B cell (primary cell): ENCODE data around the gene MAP3K14. TPM values are rescaled to one million over a fixed set of nuclear protein-coding genes. Genes with fewer than 3 reads are reported as not detected.

Source experiments
- ATAC-seq: fragments of 200-7000 bp; cut with Tn5 transposase; one replicate; pipeline ENCODE4 v1.10.0; 2021; ENCODE audit warnings: low read depth, mild to moderate bottlenecking, moderate number of reproducible peaks, moderate library complexity
- CTCF ChIA-PET: fragments of 350-600 bp; sonication (Branson Sonifier 250); formaldehyde crosslinking; loops from one replicate; lab custom pipeline; 2021; ENCODE audit warnings: antibody characterized with exemption, inconsistent platforms; lab: Charles Lee
- POLR2A ChIA-PET: fragments of 350-600 bp; sonication (Branson Sonifier 250); formaldehyde crosslinking; loops from one replicate; lab custom pipeline; 2021; ENCODE audit warnings: antibody characterized with exemption; lab: Charles Lee
- DNase-seq: peaks from one replicate; pipeline ENCODE4 v3.0.0; 2013
- H2AFZ ChIP-seq: 2 replicates; pipeline ENCODE4 v1.6.1; 2012; ENCODE audit warnings: mild to moderate bottlenecking, low read depth, low read length; ENCODE audit not compliant: insufficient read depth, poor library complexity, severe bottlenecking
- H3K27ac ChIP-seq, 2 donors: 1 replicate in 1 of 2; 2 replicates in 1 of 2; pipeline ENCODE4 v1.5.1; 2012 to 2013; ENCODE audit warnings: low read length in 2 of 2, mild to moderate bottlenecking in 2 of 2, moderate library complexity in 1 of 2
- H3K27me3 ChIP-seq, 4 experiments: fragments of 200-600 bp in 1 of 4; sonication (generic) in 1 of 4; replicated peaks in 1 of 4; 1 replicate in 2 of 4; 2 replicates in 2 of 4; pipeline versions ENCODE4 v1.6.1 to v1.7.0; 2013 to 2016; ENCODE audit warnings: low read length in 3 of 4, mild to moderate bottlenecking in 2 of 4, mixed read lengths in 1 of 4, moderate library complexity in 1 of 4; ENCODE audit not compliant: insufficient read depth in 4 of 4, control insufficient read depth in 3 of 4; ENCODE audit errors: control extremely low read depth in 1 of 4
- H3K36me3 ChIP-seq, 2 experiments: replicated peaks in 1 of 2; 1 replicate in 1 of 2; 2 replicates in 1 of 2; pipeline versions ENCODE4 v1.6.1 to v1.7.1; 2013; ENCODE audit warnings: low read length in 1 of 2; ENCODE audit not compliant: insufficient read depth in 2 of 2, control insufficient read depth in 1 of 2; ENCODE audit errors: control extremely low read depth in 1 of 2, extremely low read depth in 1 of 2
- H3K4me1 ChIP-seq, 2 donors: fragments of 200-600 bp in 1 of 2; sonication (generic) in 1 of 2; 1 replicate in 1 of 2; 2 replicates in 1 of 2; pipeline versions ENCODE4 v1.5.1 to v1.6.1; 2013 to 2017; ENCODE audit warnings: low read length in 2 of 2; ENCODE audit not compliant: control insufficient read depth in 2 of 2, insufficient read depth in 2 of 2
- H3K4me2 ChIP-seq: replicated peaks from 2 replicates; pipeline ENCODE3; 2012; ENCODE audit warnings: mild to moderate bottlenecking, low read depth, low read length; ENCODE audit not compliant: poor library complexity, severe bottlenecking
- H3K4me3 ChIP-seq, 5 experiments: fragments of 200-600 bp in 1 of 5; sonication (generic) in 1 of 5; 1 replicate in 3 of 5; 2 replicates in 2 of 5; pipeline versions ENCODE4 v1.5.1 to v1.7.0; 2011 to 2016; ENCODE audit warnings: low read length in 4 of 5, mild to moderate bottlenecking in 4 of 5, low read depth in 2 of 5, control low read depth in 1 of 5, moderate library complexity in 1 of 5; ENCODE audit not compliant: insufficient read depth in 1 of 5; ENCODE audit errors: control extremely low read depth in 1 of 5, extremely low read depth in 1 of 5
- H3K79me2 ChIP-seq: fragments of 200-600 bp; sonication (generic); one replicate; pipeline ENCODE4 v1.6.0; 2016; ENCODE audit warnings: low read length; ENCODE audit not compliant: control insufficient read depth, insufficient read depth
- H3K9ac ChIP-seq: fragments of 200-600 bp; sonication (generic); 2 replicates; pipeline ENCODE4 v1.6.1; 2017; ENCODE audit warnings: mild to moderate bottlenecking, low read length, moderate library complexity
- H3K9me3 ChIP-seq, 3 donors: one replicate each; pipeline versions ENCODE4 v1.6.1 to v1.7.1; 2013; ENCODE audit warnings: low read length in 2 of 3; ENCODE audit not compliant: control insufficient read depth in 2 of 3, insufficient read depth in 1 of 3; ENCODE audit errors: control extremely low read depth in 1 of 3
- H4K20me1 ChIP-seq: 2 replicates; pipeline ENCODE4 v1.6.0; 2012; ENCODE audit warnings: mild to moderate bottlenecking, low read length; ENCODE audit not compliant: insufficient read depth, control insufficient read depth, poor library complexity, severe bottlenecking
- H3K27ac Mint-ChIP-seq: one replicate; pipeline ENCODE4 v1.8.0; 2021; ENCODE audit warnings: mixed read lengths
- H3K27me3 Mint-ChIP-seq: one replicate; pipeline ENCODE4 v1.8.0; 2021; ENCODE audit warnings: mixed read lengths
- H3K4me1 Mint-ChIP-seq: one replicate; pipeline ENCODE4 v1.8.0; 2021; ENCODE audit warnings: mixed read lengths
- H3K4me3 Mint-ChIP-seq: one replicate; pipeline ENCODE4 v1.8.0; 2021; ENCODE audit warnings: mixed read lengths
- H3K9me3 Mint-ChIP-seq: one replicate; pipeline ENCODE4 v1.8.0; 2022; ENCODE audit warnings: mixed read lengths; ENCODE audit not compliant: insufficient read depth
- EZH2 ChIP-seq: IDR thresholded peaks from 2 replicates; pipeline ENCODE4 v1.6.1; 2012; ENCODE audit warnings: borderline replicate concordance, low read depth, mild to moderate bottlenecking, moderate library complexity, low read length; ENCODE audit not compliant: insufficient read depth, poor library complexity, severe bottlenecking
- WGBS: methylation state at CpG from one replicate; pipeline ENCODE4 v1.1.5; 2013; ENCODE audit warnings: missing lambda C conversion rate; ENCODE audit not compliant: insufficient coverage; 5-methylcytosine and 5-hydroxymethylcytosine counted together
- intact Hi-C: fragments of 100-400 bp; cut with micrococcal nuclease; formaldehyde crosslinking; loops from one replicate; pipeline ENCODE4 v1.10.0; 2022
- polyA plus RNA-seq: library from polyadenylated mRNA; depleted of rRNA; stranded (reverse); fragments of >200 nt; gene quantifications from 2 replicates; pipeline ENCODE4 v1.2.3, GENCODE V29; 2012
- total RNA-seq, 2 donors: library from RNA; stranded (reverse); fragments of 120-200 nt in 1 of 2; gene quantifications; 1 replicate in 1 of 2; 2 replicates in 1 of 2; pipeline versions ENCODE4 v1.2.3 to v1.2.4, GENCODE V29; 2013 to 2022
- TF ChIP-seq, protein P1 (sequence below): fragments of 200-600 bp; IDR thresholded peaks from one replicate; pipeline ENCODE4 v1.8.0; 2022; ENCODE audit warnings: antibody characterized with exemption, mild to moderate bottlenecking

MAP3K14 gene
- total and polyA plus RNA-seq, 2 donors (not counting 1 experiment from before 2014, with no cell fraction given): 66.1 to 84.1 TPM

DNA sequence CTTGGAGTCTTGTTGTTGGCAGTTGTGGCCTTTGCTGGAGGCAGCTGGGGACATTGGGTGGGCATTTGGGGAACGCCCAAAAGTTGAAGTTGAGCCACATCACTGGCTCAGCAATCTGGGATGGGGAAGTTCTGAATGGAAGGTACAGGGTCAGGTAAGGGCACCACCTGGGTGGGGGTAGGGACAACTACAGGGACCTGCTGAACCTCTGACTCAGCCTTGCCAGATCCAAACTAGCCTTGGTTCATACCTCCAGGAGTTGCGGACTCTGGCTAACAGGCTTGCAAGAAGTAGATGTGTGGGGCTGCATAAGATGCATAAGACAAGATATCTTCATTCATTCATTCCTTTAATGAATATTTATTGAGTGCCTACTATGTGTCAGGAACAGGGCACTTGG, 79.1 kb downstream of the MAP3K14 start:
- CTCF ChIA-PET: interaction anchor here (24.6 kb wide), 1 partner anchor 17 kb away, joined by 737 read pairs; the partner anchor contains the start of gene FMNL1
- POLR2A ChIA-PET: no interaction called here
- Mint-ChIP-seq H3K27ac (peak overlapping the region; percentile 61), H3K4me1 (peaks cover 30% of the 10 kb centered on the region), H3K27me3 (no peaks in the 10 kb centered on the region), H3K9me3 (no peaks in the 10 kb centered on the region), H3K4me3 (no peak overlapping the region)
- TF ChIP-seq, protein P1, sequence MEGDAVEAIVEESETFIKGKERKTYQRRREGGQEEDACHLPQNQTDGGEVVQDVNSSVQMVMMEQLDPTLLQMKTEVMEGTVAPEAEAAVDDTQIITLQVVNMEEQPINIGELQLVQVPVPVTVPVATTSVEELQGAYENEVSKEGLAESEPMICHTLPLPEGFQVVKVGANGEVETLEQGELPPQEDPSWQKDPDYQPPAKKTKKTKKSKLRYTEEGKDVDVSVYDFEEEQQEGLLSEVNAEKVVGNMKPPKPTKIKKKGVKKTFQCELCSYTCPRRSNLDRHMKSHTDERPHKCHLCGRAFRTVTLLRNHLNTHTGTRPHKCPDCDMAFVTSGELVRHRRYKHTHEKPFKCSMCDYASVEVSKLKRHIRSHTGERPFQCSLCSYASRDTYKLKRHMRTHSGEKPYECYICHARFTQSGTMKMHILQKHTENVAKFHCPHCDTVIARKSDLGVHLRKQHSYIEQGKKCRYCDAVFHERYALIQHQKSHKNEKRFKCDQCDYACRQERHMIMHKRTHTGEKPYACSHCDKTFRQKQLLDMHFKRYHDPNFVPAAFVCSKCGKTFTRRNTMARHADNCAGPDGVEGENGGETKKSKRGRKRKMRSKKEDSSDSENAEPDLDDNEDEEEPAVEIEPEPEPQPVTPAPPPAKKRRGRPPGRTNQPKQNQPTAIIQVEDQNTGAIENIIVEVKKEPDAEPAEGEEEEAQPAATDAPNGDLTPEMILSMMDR: no peak
- no peak for TF ChIP-seq EZH2
- Histone ChIP-seq H4K20me1 (peaks cover 88% of the 10 kb centered on the region), H3K4me1 (peaks cover 10 to 27% of the 10 kb centered on the region in 2 donors), H3K9ac (no peak overlapping the region), H3K27ac (peak overlapping the region in 1 of 2 donors; percentile 31), H3K4me2 (no peak overlapping the region), H3K9me3 (no peaks in the 10 kb centered on the region), H3K79me2 (peaks cover 51% of the 10 kb centered on the region), H3K36me3 (peaks cover 0 to 94% of the 10 kb centered on the region in 2 experiments), H2AFZ (no peak overlapping the region), H3K4me3 (no peak overlapping the region), H3K27me3 (no peaks in the 10 kb centered on the region)
- DNase-seq (no peak), ATAC-seq (no peak)
- 100% methylated on average over 2 of the region's 2 CpGs for WGBS
- intact Hi-C loops: no loop called here

DNA sequence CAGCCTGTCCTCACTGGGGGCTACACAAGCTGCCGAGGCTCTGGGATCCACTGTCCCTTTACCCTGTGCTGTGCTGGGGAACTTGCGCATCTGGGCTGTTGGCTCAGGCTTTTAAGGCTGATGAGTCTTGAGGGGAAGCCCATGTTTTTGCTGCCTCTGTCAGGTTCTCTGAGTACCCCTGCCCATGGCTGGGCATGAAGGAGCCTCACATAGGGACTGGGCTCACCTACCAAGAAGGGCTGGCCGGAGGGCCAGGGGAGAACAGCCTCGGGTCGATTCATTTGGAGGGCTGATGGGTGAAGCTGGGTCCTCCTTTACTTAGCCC, 80.6 kb downstream of the MAP3K14 start:
- H3K27ac ChIP-seq: peak overlapping the region in 1 of 2 donors; percentile 35
- no peak overlapping the region for H3K9ac ChIP-seq
- no peaks in the 10 kb centered on the region for H3K9me3 ChIP-seq
- H3K36me3 ChIP-seq: peaks cover 3 to 95% of the 10 kb centered on the region in 2 experiments
- no peak overlapping the region for H3K27ac Mint-ChIP-seq
- no peaks in the 10 kb centered on the region for H3K9me3 Mint-ChIP-seq
- H3K4me3 ChIP-seq: no peak overlapping the region
- H2AFZ ChIP-seq: no peak overlapping the region
- ATAC-seq (no peak), DNase-seq (no peak)
- peaks cover 12 to 39% of the 10 kb centered on the region in 2 donors for H3K4me1 ChIP-seq
- peaks cover 43% of the 10 kb centered on the region for H3K4me1 Mint-ChIP-seq
- POLR2A ChIA-PET: interaction anchor here (1.2 to 9.9 kb wide), 2 partner anchors 16 to 87 kb away, joined by 5 to 149 read pairs; partner anchors contain the start of genes FMNL1 and HEXIM1
- peaks cover 88% of the 10 kb centered on the region for H4K20me1 ChIP-seq
- TF ChIP-seq EZH2: no peak
- TF ChIP-seq, protein P1: no peak
- CTCF ChIA-PET: interaction anchor here (0.7 to 24.6 kb wide), 8 partner anchors 8 to 101 kb away, joined by 3 to 737 read pairs (median 10); partner anchors contain the start of genes ACBD4 and FMNL1
- H3K4me2 ChIP-seq: no peak overlapping the region
- 96% methylated on average over 5 of the region's 5 CpGs for WGBS
- peaks cover 64% of the 10 kb centered on the region for H3K79me2 ChIP-seq
- no peak overlapping the region for H3K4me3 Mint-ChIP-seq
- no peaks in the 10 kb centered on the region for H3K27me3 ChIP-seq
- no peaks in the 10 kb centered on the region for H3K27me3 Mint-ChIP-seq
- intact Hi-C loops: no loop called here
